Dermis blood vessel endothelial cell (primary cell): ENCODE measurements around the gene BPHL. TPM values are rescaled to one million over a fixed set of nuclear protein-coding genes. Genes with fewer than 3 reads are reported as not detected.
A peak's percentile ranks its signal among the peaks of the same experiment; 100 is the strongest.
"Not testable (repeated sequence)": the region's sequence is repeated elsewhere in the genome, so short reads cannot be mapped to it uniquely, and the experiment has no call there.

ENCODE experiments used
- DNase-seq: peaks from one replicate; pipeline ENCODE4 v3.0.0; 2010
- total RNA-seq: library from RNA; depleted of rRNA; stranded (reverse); fragments of >200 nt; gene quantifications from 2 replicates; pipeline ENCODE4 v1.2.3, GENCODE V29; 2014

BPHL gene
- total RNA-seq, 1 donor from 2014 or later, result 20.8 TPM

DNA sequence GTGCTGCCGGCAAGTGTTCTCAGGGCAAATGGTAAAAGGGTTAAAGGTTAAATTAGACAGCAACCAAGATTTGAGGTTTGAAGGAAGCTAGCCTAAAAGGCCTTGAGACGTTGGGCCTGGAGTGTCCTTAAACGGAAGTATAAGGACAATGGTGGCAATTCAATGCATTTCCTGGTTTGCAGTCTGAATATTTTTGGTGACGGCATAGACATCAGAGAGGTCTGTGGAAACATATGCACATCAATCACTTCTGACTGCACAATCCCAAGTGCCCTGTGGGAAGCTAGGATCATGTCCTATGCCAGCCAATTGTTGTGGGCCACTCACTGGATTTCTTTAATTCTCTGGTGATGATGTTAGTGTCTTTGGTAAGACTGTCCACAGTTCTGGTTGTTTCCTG lies 64.6 kb downstream of the BPHL start:
- DNase-seq, result peak; percentile 74

- DNase-seq, result no peak
Observed at GRCh38 chr6:3186974-3187382, 68.5 kb downstream of the BPHL start.

GRCh38 chr6:3188262-3188661 lies 69.8 kb downstream of the BPHL start:
- DNase-seq, result no peak

GRCh38 chr6:3189192-3189591 lies 70.7 kb downstream of the BPHL start:
- not testable (repeated sequence) for DNase-seq

DNA sequence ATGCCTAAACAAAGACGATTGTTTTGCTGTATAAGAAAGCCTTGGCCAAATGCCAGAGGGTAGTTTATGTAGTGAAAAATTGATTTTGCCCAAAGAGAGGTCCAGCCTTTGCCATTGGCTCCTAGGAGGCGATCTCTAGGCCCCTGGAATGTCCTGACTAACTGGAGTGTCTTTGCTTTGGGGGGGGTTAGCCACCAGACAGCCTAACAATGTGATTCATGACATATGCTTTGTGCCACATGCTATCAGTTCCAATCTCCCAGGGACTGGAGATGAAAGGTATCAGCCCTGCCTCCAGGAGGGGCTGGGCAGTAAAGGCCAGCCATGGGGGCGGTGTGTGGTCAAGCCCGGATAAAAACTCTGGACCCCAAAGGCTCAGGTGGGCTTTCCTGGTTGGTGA lies 71.5 kb downstream of the BPHL start:
- DNase-seq, result peak; percentile 25

DNA sequence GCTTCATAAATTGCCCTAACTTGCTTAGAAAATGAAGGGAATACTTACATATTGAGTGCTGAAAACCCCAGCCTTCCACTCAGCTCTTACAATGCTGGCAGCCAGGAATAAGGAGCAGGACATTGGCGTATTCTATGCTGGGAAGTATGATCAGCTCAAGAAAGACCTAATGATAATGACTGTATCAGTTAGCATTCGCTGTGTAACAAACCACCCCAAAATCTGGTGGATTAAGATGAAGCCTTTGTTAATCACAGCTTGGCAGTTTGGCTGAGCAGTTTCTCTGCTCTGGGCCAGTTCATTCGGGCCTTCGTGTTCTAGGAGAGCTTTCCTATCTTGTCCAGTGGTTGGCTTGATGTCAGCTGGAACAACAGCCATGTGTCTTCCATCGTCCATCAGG lies 72.3 kb downstream of the BPHL start:
- no peak for DNase-seq

GRCh38 chr6:3193102-3193849 lies 74.8 kb downstream of the BPHL start:
- no peak for DNase-seq

- peak; percentile 90 for DNase-seq
Observed at GRCh38 chr6:3194535-3195419, 76.3 kb downstream of the BPHL start.

DNA sequence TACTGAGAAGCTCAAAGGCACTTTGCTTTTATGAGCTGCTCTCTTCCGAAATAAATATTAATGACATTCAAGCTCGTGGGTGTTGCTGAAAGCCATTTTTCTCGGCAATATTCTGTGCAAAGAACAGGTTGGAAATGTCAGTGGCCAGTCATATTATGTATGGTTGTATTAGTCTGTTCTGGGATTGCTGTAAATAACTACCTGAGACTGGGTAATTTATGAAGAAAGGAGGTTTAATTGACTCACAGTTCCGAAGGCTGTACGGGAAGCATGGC lies 76.8 kb downstream of the BPHL start:
- DNase-seq, result no peak

DNA sequence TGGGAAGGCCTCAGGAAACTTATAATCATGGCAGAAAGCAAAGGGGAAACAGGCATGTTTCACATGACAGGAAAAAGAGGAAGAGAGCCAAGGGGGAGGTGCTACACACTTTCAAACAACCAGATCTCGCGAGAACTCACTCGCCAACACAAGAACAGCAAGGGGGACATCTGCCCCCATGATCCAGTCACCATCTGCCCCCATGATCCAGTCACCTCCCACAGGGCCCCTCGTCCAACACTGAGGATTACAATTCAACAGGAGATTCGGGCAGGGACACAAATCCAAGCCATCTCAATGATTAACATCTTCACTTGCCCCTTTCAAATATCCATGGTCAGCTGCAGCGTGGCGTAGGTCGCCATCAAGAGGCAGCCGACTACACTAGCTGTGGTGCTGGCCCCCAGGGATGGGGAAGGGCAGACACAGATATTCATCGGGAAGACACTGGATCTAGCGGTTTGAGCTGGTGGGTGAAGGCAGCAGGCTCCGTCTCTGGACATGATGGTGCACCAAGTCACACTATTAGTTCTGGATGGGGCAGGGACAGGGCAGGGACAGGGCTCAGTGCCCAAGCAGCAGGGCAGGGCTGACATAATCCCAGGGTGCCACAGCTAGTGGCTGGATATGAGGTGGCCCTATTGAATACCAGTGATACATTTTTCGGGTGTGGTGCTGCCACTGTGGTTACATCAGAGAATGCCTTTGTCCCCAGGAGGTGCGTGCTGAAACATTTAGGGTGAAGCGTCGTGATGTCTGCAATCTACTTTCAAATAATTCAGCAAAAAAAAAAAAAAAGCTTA lies 77.4 kb downstream of the BPHL start:
- DNase-seq, result peak; percentile 46

- no peak for DNase-seq
Observed at GRCh38 chr6:3196770-3197169, 78.3 kb downstream of the BPHL start.

DNA sequence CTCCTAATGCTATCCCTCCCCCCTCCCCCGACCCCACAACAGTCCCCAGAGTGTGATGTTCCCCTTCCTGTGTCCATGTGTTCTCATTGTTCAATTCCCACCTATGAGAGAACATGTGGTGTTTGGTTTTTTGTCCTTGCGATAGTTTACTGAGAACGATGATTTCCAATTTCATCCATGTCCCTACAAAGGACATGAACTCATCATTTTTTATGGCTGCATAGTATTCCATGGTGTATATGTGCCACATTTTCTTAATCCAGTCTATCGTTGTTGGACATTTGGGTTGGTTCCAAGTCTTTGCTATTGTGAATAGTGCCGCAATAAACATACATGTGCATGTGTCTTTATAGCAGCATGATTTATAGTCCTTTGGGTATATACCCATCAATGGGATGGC lies 79.2 kb downstream of the BPHL start:
- not testable (repeated sequence) for DNase-seq

- no peak for DNase-seq
Observed at GRCh38 chr6:3199382-3199781, 80.9 kb downstream of the BPHL start.

DNA sequence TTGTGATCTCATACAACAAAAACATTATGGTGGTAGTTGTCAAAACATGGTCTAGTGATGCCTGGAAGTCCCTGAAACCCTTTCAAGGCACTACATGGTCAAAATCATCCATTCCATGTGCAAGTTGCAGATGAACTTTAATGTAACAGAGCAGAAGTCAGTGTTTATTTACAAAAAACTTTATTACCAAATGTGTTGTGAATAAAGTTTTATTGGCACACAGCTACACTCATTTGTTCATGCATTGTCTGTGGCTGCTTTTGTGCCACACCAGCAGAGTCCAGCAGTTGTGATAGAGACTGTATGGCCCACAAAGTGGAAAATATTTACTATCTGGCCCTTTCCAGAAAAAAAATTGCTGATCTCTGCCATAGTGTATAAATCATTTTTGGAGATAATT lies 82.2 kb downstream of the BPHL start:
- DNase-seq, result no peak

DNA sequence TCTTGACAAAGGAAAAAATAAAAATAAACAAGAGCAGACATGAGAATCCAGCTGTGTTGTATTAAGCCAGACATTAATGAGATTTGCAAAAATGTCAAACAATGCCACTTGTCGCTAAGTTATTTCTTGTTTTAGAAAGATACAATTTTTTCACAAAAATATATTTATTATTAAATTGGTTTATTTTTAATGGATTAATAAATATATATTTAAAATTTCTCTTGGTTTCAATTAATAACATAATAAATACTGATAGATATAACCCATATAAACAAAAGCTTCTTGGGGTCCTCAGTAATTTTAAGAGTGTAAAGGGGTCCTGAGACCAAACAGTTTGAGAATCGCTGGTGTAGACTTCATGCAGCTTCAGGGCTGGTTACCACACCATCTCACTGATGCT lies 82.9 kb downstream of the BPHL start:
- DNase-seq, result no peak

Other genes with a start within 250 kb of the BPHL start
- gene SERPINB9, start 215.4 kb upstream of the BPHL start, total RNA-seq, result 37.3 and 98.0 TPM in 2 replicates
- gene SERPINB6, start 147.1 kb upstream of the BPHL start, total RNA-seq, result 127 and 135 TPM in 2 replicates
- gene NQO2, start 118.8 kb upstream of the BPHL start, total RNA-seq, result 22.5 and 24.1 TPM in 2 replicates
- gene RIPK1, start 50.2 kb upstream of the BPHL start, total RNA-seq, result 30.5 and 35.4 TPM in 2 replicates
- 77.2 and 88.7 TPM in 2 replicates for gene TUBB2A, start 38.8 kb downstream of the BPHL start, total RNA-seq
- gene TUBB2B, start 108.9 kb downstream of the BPHL start, total RNA-seq, result 6.7 and 9.7 TPM in 2 replicates
- 31.8 and 33.5 TPM in 2 replicates for gene PSMG4, start 140.2 kb downstream of the BPHL start, total RNA-seq